Spleen (tissue), 11 donors: ENCODE data around the gene MRS2. TPM values are rescaled to one million over a fixed set of nuclear protein-coding genes. Genes with fewer than 3 reads are reported as not detected.
A peak's percentile ranks its signal among the peaks of the same experiment; 100 is the strongest.

Source experiments
- DNase-seq: peaks from one replicate; pipeline ENCODE4 v3.0.0-alpha.2; 2020
- H3K27ac ChIP-seq, 8 donors: fragments of 200-600 bp; sonication (generic) in 7 of 8; 1 replicate in 4 of 8; 2 replicates in 4 of 8; pipeline versions ENCODE4 v1.5.0 to v1.8.0; 2016 to 2021; ENCODE audit warnings: inconsistent platforms in 4 of 8, mild to moderate bottlenecking in 4 of 8, moderate library complexity in 1 of 8
- H3K27me3 ChIP-seq, 7 donors: fragments of 200-600 bp; sonication (generic) in 6 of 7; replicated peaks in 1 of 7; 1 replicate in 4 of 7; 2 replicates in 3 of 7; pipeline versions ENCODE4 v1.5.0 to v1.8.0; 2016 to 2021; ENCODE audit warnings: inconsistent platforms in 3 of 7, mild to moderate bottlenecking in 1 of 7
- H3K36me3 ChIP-seq, 6 donors: fragments of 200-600 bp; sonication (generic) in 5 of 6; 1 replicate in 4 of 6; 2 replicates in 2 of 6; pipeline versions ENCODE4 v1.5.0 to v1.8.0; 2016 to 2021; ENCODE audit warnings: inconsistent platforms in 2 of 6
- H3K4me1 ChIP-seq, 6 donors: fragments of 200-600 bp; sonication (generic) in 5 of 6; 1 replicate in 3 of 6; 2 replicates in 3 of 6; pipeline versions ENCODE4 v1.5.0 to v1.8.0; 2016 to 2021; ENCODE audit warnings: inconsistent platforms in 3 of 6
- H3K4me3 ChIP-seq, 8 donors: fragments of 200-600 bp; sonication (generic) in 7 of 8; 1 replicate in 4 of 8; 2 replicates in 4 of 8; pipeline versions ENCODE4 v1.5.0 to v1.8.0; 2016 to 2021; ENCODE audit warnings: inconsistent platforms in 4 of 8, mild to moderate bottlenecking in 4 of 8, moderate library complexity in 2 of 8
- H3K9me3 ChIP-seq, 8 donors: fragments of 200-600 bp; sonication (generic) in 7 of 8; 1 replicate in 4 of 8; 2 replicates in 4 of 8; pipeline versions ENCODE4 v1.5.0 to v1.8.0; 2016 to 2021; ENCODE audit warnings: inconsistent platforms in 4 of 8
- CTCF ChIP-seq, 11 experiments: fragments of 200-600 bp in 7 of 11; fragments of 450-650 bp in 4 of 11; sonication (generic) in 4 of 11; IDR thresholded peaks in 8 of 11; conservative IDR thresholded peaks in 3 of 11; 1 replicate in 7 of 11; 2 replicates in 4 of 11; pipeline versions ENCODE4 v1.4.0 to v1.8.0; 2016 to 2021; ENCODE audit warnings: antibody characterized with exemption in 11 of 11, inconsistent platforms in 4 of 11, mild to moderate bottlenecking in 1 of 11
- POLR2A ChIP-seq, 3 donors: fragments of 450-650 bp; IDR thresholded peaks; one replicate each; pipeline ENCODE4 v1.5.1; 2017; ENCODE audit warnings: antibody characterized with exemption in 3 of 3, mild to moderate bottlenecking in 1 of 3
- POLR2AphosphoS5 ChIP-seq, 3 donors: sonication (generic); formaldehyde crosslinking; IDR thresholded peaks; one replicate each; pipeline ENCODE4 v1.5.1; 2017; ENCODE audit warnings: antibody characterized with exemption in 3 of 3
- WGBS, 5 donors: extraction: QIAGEN DNeasy Blood & Tissue Kit in 3 of 5; methylation state at CpG; one replicate each; pipeline versions ENCODE4 v1.1.5 to v1.1.7; 2013 to 2018; 5-methylcytosine and 5-hydroxymethylcytosine counted together
- intact Hi-C: fragments of 100-400 bp; cut with DNase I; formaldehyde crosslinking; loops from one replicate; pipeline ENCODE4 v1.15.0; 2023; ENCODE audit warnings: low total_unique reads
- polyA plus RNA-seq, 3 donors: library from polyadenylated mRNA; stranded (reverse); fragments of 200-250 nt; gene quantifications; one replicate each; pipeline ENCODE4 v1.2.1, GENCODE V29; 2013
- total RNA-seq, 7 donors: library from RNA; depleted of rRNA in 3 of 7; stranded (reverse); fragments of >200 nt in 3 of 7; fragmentation: NEBNext Ultra II Directional in 4 of 7; extraction: Animal tissue kit (Norgen Biotek cat#: 25700) in 4 of 7; gene quantifications; one replicate each; pipeline versions ENCODE4 v1.1.0 to v1.2.1, GENCODE V29; 2016 to 2021
- donor health status: healthy with polysubstance abuse.
- donor health status: DM: no; HTN: no; CAD: no; lungs with moderate emphysema.
- donor health status: DM: no; HTN: no; CAD: no.
- donor health status: Bipolar disorder and iron deficiency.
- donor health status: healthy.
- donor health status: DM: no; HTN: no; CAD: no.
- donor health status: DM: yes; HTN: yes; CAD: no.

MRS2 gene
- total and polyA plus RNA-seq, 10 donors = 10.0 to 23.7 (median 18.3) TPM

DNA sequence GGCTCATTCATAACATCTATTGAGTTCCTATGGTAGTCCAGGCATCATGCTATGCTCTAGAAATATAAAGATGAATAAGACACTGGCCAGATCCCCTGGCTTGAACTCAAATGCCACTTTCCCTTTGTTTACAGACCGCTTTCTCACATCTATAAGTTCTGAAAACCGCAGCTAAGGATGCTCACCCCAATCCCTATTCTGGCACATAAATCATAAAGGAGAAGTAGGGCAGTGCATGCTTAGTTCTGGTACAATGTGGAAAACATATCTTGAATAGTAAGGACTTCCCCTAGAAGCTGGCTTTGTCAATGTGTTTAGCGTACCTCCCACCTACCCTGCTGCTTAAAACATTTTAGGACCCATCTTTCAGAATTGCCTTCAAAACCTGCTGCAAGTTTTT, 26.4 kb downstream of the MRS2 start:
- intact Hi-C loops = no loop called here
- Histone ChIP-seq H3K27ac (peak overlapping the region in 1 of 8 donors; percentile 19), H3K4me1 (no peaks in the 10 kb centered on the region), H3K9me3 (no peaks in the 10 kb centered on the region), H3K4me3 (no peak overlapping the region), H3K36me3 (peaks cover 0 to 38% (median 22%) of the 10 kb centered on the region in 6 donors), H3K27me3 (no peaks in the 10 kb centered on the region)
- 57 to 71% (median 66%) methylated on average over 3 of the region's 3 CpGs for WGBS, 5 donors
- TF ChIP-seq POLR2A (IDR thresholded peaks at IDR 0.05) (no peak), POLR2AphosphoS5 (IDR thresholded peaks at IDR 0.05) (no peak), CTCF (IDR thresholded peaks at IDR 0.05 in 8 of 11, conservative IDR thresholded peaks at IDR 0.05 in 3 of 11) (no peak)
- no peak for DNase-seq

GRCh38 chr6:24430086-24430485, 27.4 kb downstream of the MRS2 start:
- no peak overlapping the region for H3K27ac ChIP-seq
- TF ChIP-seq CTCF (IDR thresholded peaks at IDR 0.05 in 8 of 11, conservative IDR thresholded peaks at IDR 0.05 in 3 of 11) (no peak), POLR2AphosphoS5 (IDR thresholded peaks at IDR 0.05) (no peak), POLR2A (IDR thresholded peaks at IDR 0.05) (no peak)
- 84 to 94% (median 90%) methylated on average over 3 of the region's 3 CpGs for WGBS, 5 donors
- no peak for DNase-seq
- H3K4me3 ChIP-seq = no peak overlapping the region
- no peaks in the 10 kb centered on the region for H3K9me3 ChIP-seq
- no peaks in the 10 kb centered on the region for H3K4me1 ChIP-seq
- intact Hi-C loops = no loop called here
- H3K36me3 ChIP-seq = peaks cover 0 to 28% (median 13%) of the 10 kb centered on the region in 6 donors
- H3K27me3 ChIP-seq = no peaks in the 10 kb centered on the region

- WGBS, 5 donors = 65 to 75% (median 70%) methylated on average over 1 of the region's 1 CpG
- DNase-seq = no peak
These were observed 28.3 kb downstream of the MRS2 start for GRCh38 chr6:24431045-24431451.

DNA sequence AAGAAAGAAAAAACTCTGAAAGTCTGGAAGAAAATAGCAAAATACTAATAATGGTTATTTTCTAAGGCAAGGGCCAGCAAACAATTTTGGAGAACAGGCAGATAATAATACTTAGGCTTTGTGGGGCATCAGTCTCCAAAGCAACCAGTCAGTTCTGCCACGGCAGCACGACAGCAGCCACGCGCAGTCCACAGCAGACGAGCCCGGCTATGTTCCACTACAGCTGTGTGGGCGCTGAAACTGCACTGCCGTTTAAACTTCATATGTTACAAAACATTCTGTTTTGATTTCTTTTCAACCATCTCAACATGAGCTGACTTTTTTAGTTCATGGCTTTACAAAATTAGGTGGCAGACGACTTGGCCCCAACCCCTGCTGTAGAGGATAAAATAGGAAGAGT, 29.9 kb downstream of the MRS2 start:
- intact Hi-C loops = no loop called here

More at GRCh38 chr6:24431045-24431451, 28.3 kb downstream of the MRS2 start:
- Histone ChIP-seq H3K27ac (no peak overlapping the region), H3K4me3 (no peak overlapping the region), H3K9me3 (no peaks in the 10 kb centered on the region), H3K27me3 (no peaks in the 10 kb centered on the region), H3K36me3 (peaks cover 0 to 19% (median 7%) of the 10 kb centered on the region in 6 donors), H3K4me1 (no peaks in the 10 kb centered on the region)
- TF ChIP-seq POLR2A (IDR thresholded peaks at IDR 0.05) (no peak), CTCF (IDR thresholded peaks at IDR 0.05 in 8 of 11, conservative IDR thresholded peaks at IDR 0.05 in 3 of 11) (peak; percentile 35 to 76 (median 67))
- intact Hi-C loops = no loop called here

More for the DNA sequence above, 29.9 kb downstream of the MRS2 start:
- H3K36me3 ChIP-seq = peaks cover 0 to 6% (median 0%) of the 10 kb centered on the region in 6 donors
- no peak overlapping the region for H3K4me3 ChIP-seq
- H3K27ac ChIP-seq = no peak overlapping the region
- DNase-seq = no peak
- 83 to 95% (median 93%) methylated on average over 9 of the region's 9 CpGs for WGBS, 5 donors
- no peaks in the 10 kb centered on the region for H3K9me3 ChIP-seq
- no peak for TF ChIP-seq POLR2AphosphoS5 (IDR thresholded peaks at IDR 0.05)
- no peak for TF ChIP-seq POLR2A (IDR thresholded peaks at IDR 0.05)
- no peak for TF ChIP-seq CTCF (IDR thresholded peaks at IDR 0.05 in 8 of 11, conservative IDR thresholded peaks at IDR 0.05 in 3 of 11)
- no peaks in the 10 kb centered on the region for H3K27me3 ChIP-seq
- no peaks in the 10 kb centered on the region for H3K4me1 ChIP-seq
